Fibroblast of the aortic adventitia (primary cell): ENCODE measurements around the gene PLXNB1. TPM values are rescaled to one million over a fixed set of nuclear protein-coding genes. Genes with fewer than 3 reads are reported as not detected.
"Not testable (repeated sequence)": the region's sequence is repeated elsewhere in the genome, so short reads cannot be mapped to it uniquely, and the experiment has no call there.

Experiments used
- DNase-seq: peaks from one replicate; pipeline ENCODE4 v3.0.0-alpha.2; 2010; ENCODE audit warnings: low read depth
- H3K4me3 ChIP-seq: 2 replicates; pipeline ENCODE4 v1.5.1; 2011; ENCODE audit warnings: low read depth, mild to moderate bottlenecking, control low read depth, low read length, moderate library complexity
- total RNA-seq: library from RNA; depleted of rRNA; stranded (reverse); fragments of >200 nt; gene quantifications from 2 replicates; pipeline ENCODE4 v1.2.3, GENCODE V29; 2012; ENCODE audit warnings: low replicate concordance
- TF ChIP-seq, protein P1 (sequence below): IDR thresholded peaks from 2 replicates; pipeline ENCODE4 v1.5.1; 2011; ENCODE audit warnings: mild to moderate bottlenecking, low read length, control low read depth, inconsistent platforms; ENCODE audit not compliant: insufficient read depth

The PLXNB1 gene
- total RNA-seq, 1 donor, result 30.0 TPM

DNA sequence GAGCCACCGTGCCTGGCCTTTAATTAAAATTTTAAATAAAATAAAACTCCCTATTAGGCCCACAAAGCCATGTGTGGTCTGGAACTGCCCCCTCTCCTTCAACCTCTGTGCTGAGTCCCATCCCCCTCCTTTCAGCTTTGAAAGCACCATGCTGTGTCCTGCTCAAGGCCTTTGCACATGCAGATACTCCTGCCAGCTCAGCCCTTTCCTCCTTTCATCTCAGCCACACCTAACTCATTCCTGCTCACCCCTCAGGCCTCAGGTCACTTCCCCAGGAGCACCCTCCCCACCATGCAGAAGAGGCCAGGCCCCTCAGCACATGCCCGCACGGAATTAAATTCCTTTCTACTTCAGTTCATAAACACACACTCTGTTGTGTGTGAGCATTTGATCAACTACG, 44.7 kb upstream of the PLXNB1 start:
- H3K4me3 ChIP-seq, result no peak overlapping the region
- TF ChIP-seq, protein P1, sequence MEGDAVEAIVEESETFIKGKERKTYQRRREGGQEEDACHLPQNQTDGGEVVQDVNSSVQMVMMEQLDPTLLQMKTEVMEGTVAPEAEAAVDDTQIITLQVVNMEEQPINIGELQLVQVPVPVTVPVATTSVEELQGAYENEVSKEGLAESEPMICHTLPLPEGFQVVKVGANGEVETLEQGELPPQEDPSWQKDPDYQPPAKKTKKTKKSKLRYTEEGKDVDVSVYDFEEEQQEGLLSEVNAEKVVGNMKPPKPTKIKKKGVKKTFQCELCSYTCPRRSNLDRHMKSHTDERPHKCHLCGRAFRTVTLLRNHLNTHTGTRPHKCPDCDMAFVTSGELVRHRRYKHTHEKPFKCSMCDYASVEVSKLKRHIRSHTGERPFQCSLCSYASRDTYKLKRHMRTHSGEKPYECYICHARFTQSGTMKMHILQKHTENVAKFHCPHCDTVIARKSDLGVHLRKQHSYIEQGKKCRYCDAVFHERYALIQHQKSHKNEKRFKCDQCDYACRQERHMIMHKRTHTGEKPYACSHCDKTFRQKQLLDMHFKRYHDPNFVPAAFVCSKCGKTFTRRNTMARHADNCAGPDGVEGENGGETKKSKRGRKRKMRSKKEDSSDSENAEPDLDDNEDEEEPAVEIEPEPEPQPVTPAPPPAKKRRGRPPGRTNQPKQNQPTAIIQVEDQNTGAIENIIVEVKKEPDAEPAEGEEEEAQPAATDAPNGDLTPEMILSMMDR, result no peak
- DNase-seq, result no peak

- DNase-seq, H3K4me3 ChIP-seq: not testable (repeated sequence)
Observed at GRCh38 chr3:48474031-48474430, 44.1 kb upstream of the PLXNB1 start.

- no peak overlapping the region for H3K4me3 ChIP-seq
- DNase-seq, result no peak
- TF ChIP-seq, protein P1, result no peak
Observed at GRCh38 chr3:48473617-48473952, 43.7 kb upstream of the PLXNB1 start.

DNA sequence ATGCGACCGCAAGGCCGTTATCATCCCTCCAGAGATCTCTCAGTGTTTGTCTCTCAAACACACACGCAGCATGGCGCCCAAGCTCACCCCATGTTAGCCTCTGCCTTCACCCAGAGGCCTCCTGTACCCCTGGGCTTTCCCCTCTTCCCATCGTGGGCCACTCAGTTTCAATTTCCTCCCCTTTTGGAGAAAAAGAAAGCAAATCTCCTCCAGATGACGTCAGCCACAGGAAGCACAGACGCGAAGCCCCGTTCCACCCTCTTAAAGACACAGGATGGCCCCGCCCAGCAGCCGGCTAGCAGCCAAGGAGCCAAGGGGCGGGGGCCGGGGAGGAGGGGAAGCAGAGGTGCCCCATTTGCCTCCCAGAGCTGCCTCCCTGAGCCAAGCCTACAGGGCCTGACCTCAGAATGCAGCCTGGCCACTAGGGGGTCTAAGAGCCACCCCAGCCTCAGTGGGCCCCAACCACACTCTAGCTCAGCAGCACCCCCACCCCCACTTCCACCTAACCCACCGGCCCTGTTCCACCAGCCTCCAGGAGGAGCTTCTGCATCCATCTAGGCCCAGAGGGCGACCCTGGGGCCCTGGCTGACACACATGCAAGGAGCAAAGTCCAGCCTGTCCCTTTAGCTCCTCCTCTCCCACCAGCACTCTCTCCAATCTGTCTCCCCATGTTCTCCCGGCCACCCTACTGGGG, 43.2 kb upstream of the PLXNB1 start:
- DNase-seq, result peak; percentile 92
- TF ChIP-seq, protein P1, result peak; percentile 43
- H3K4me3 ChIP-seq, result peak overlapping the region; percentile 78

DNA sequence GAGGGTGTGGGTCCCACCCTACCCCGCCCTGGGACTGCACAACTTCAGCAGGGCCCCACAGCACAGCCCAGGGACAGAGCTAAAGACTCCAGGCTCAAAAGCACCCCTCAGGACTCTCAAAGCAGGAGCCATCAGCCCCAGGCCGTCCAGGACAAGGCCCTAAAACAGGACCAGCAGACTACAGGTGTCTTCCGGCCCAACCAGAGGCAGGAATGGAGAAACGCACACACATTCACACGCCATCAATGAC, 42.7 kb upstream of the PLXNB1 start:
- peak overlapping the region; percentile 78 for H3K4me3 ChIP-seq
- DNase-seq, result no peak
- TF ChIP-seq, protein P1, result no peak

DNA sequence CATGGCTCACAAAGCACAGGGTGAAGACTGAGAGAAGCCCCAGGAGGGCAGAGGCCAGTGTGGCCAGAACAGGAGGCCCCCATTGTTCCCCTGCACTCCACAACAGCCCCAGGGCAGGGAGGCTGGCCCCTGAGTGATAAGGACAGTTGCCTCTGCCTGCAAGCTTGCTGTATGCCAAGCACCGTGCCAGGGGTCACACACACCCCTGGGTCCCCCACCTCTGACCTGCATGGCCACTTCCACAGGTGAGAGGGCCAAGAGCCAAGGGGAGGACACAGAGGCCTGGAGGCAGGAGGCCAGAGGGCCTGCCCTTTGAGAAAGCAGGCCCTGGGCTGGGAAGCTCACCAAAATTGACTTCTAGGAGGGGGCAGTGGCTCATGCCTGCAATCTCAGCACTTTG, 40.4 kb upstream of the PLXNB1 start:
- H3K4me3 ChIP-seq, result no peak overlapping the region
- TF ChIP-seq, protein P1, result no peak
- no peak for DNase-seq

GRCh38 chr3:48469046-48469915, 39.4 kb upstream of the PLXNB1 start:
- no peak for DNase-seq
- TF ChIP-seq, protein P1, result no peak
- H3K4me3 ChIP-seq, result no peak overlapping the region
